Superior temporal gyrus (tissue), 1 donor: Measurements from ENCODE around the gene LEMD1.
"Not testable (repeated sequence)": the region's sequence is repeated elsewhere in the genome, so short reads cannot be mapped to it uniquely, and the experiment has no call there.

Source experiments
- DNase-seq: peaks from one replicate; pipeline ENCODE4 v3.0.0-alpha.2; 2016; ENCODE audit errors: extremely low spot score

LEMD1 gene

DNA sequence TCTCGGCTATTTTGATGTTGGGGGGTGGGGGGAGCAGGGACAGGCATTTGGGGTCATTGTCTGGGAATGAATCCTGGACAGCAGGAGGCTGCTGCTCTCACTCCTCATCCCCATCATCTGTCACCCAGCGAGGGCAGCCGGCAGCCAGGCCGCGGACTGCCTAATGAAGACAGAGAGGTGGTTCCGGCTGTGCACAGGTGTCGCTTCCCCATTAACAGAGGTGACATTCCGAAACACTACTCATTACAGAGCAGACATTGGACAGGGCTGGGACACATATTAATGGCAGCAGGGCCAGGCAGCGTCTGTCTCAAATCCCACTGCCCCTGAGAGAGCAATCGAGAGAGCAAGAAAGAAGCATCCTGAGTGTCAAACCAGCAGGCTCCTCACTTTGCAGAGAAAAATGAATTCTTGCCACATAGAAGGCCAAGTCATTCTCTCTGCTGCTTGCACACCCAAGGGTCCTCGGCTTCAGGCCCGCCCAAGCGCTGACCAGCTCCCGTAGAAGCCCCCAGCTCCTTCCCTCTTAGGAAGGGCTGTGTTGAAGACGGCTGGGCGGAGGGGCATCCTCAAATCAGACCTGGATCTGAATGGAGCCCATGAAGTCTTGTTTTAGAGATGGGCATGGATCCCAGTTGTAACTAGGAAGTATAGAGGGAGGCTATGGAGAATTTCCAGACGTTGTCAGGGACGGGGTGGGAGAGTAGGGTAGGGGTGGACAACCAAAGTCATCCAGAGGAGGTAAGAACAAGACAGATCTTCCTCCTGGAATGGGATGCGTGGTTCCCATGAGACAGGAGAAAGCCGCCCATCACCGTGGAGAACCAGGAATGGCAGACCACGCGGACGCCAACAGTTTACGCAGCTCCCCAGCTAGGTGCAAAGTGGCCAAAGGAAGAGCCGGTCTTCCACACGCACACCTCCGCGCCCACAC is 8.2 kb upstream of the LEMD1 start:
- peak; percentile 13 for DNase-seq

DNA sequence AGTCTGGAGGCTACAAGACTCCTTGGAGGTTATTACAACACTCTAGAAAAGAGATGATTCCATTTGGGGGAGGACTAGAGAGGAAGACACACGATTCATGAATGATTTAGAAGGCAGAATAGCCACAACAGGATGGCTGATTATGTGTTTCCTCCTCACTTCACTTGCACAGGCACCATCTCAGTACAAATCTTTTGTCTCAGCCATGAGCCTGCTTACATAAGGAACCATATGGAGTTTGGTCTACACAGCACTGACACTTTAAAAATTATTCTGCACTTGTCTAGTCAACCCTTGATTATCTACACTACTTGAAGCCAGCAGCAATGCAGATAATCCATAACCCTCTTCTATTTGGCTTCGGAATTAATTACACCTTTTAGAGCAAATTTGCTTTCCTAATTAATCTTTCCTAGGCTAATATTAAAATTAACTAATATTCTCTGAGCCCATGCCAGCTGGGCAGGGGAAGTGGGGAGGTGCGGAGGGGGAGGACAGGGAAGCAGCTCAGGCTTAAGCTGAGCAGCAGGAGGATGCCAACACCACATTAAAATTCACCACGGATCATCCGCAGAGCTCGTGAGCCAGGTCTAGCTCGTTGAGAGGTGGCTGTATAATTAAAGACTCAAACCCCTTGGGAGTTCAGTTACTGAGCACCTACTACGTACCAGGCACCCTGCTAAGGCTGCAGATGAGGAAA is 3.2 kb upstream of the LEMD1 start:
- peak; percentile 52 for DNase-seq

DNA sequence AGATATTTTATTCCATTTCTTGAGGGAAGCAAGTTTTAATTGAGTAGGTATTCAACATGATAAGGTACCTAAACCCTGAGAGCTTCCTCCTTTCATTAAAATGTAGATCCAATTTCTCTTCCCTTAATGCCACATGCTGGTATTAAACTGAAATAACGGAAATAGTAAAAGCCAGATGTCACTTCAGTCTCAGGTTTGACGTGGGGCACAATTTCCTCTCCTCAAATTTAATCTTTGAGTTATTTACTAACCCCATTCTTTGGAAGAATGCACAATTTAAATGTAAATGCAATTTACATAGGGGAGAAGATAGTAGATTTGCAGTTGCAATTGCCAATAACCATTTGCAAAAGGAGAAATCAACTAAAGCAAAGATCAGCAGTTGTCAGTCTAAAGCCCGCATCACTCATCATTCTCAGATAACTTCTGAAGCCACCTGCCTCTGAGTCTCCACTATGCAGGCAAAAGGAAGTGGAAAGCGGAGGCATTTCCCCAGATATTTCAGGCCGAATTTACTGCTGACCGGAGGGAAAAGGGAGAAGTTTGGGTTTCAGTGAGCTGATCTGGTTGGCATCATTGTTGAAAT is 2.1 kb upstream of the LEMD1 start:
- no peak for DNase-seq

DNA sequence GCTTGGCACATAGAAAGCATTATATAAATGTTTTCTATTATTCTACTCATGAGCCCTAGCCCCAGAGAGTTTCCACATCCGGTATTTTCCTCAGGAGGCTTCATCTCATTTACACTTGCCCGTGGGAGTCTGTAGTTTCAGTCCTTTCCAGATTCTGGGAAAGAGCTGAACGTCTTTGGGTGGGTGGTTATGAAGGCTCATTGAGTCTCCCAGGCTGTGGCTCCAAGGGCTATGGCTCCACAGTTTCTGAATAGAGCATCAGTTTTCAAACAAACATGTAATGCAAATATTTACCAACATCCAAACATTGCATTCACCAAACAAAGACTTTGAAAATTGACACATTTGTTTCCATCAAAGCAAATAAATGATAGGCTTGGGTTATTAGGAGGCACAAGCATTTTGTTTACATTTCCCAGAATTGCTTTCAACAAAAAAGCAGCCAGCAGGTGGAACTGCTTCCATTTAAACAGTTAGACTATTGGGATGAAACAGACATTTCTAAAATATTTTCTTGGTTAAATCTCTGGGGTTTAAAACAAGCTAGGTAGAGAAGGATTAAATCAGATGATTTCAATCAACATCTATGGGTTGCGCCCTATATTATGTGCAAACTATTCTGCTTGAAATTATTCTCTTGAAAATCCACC is 1.3 kb upstream of the LEMD1 start:
- no peak for DNase-seq

GRCh38 chr1:205420938-205421337 is 918 bp downstream of the LEMD1 start:
- no peak for DNase-seq

DNA sequence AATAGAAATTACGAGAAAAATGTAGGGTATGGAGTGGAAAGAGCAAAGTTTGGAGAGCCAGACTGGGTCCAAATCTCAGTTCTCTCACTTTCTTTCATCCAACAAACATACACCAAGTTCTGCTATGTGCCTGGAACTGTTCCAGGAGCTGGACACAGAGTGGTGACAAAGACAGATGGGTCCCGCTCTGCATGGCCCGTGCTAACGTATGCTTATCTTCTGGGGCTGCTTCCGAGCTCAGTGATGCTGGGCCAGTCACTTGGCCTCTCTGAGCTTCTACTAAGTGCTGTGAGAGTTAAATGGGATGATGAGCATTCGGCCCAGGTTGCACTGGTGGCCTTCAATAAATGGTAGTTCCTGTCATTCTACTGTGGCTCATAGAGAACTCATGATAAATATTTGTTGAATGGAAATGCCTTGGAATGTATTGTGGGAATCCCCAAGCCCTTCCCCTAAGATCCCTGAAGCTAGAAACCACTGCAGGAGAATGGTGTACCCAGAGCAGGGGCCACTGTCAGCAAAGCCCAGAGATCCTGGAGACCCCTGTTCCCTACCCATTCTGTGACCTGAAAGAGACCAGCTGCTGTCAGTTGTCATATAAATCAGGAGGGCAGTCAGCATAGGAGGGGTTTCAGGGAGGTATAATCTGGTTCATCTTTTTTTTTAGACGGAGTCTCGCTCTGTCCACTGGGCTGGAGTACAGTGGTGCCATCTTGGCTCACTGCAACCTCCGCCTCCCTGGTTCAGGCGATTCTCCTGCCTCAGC is 3.8 kb downstream of the LEMD1 start:
- no peak for DNase-seq

- DNase-seq: peak; percentile 10
Measured at GRCh38 chr1:205416322-205416721, 5.5 kb downstream of the LEMD1 start.

DNA sequence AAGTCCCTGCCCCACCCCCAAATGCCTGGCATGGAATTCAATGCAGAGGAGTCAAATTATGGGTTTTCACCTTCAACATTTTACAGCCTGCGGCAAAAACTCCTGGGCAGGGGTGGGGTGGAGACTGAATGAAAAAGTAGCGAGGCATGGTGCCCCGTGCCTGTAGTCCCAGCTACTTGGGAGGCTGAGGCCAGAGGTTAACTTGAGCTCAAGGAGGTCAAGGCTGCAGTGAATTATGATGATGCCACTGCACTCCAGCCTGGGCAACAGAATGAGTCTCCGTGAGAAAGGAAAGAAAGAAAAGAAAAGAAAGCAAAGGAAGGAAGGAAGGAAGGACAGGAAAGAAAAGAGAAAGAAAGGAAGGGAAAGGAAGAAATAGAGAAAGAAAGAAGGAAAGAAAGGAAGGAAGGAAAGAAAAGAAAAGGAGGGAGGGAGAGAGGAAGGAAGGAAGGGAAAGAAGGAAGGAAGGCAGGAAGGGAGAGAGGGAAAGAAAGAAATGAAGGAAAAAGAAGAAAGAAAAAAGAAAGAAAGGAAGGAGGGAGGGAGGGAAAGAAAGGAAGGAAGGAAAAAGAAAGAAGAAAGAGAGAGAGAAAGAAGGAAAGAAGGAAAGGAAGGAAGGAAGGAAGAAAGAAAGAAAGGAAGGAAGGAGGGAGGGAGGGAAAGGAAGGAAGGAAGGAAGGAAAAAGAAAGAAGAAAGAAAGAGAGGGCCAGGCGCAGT is 11.1 kb downstream of the LEMD1 start:
- no peak for DNase-seq

- DNase-seq: no peak
Measured at GRCh38 chr1:205407970-205408369, 13.9 kb downstream of the LEMD1 start.

- DNase-seq: not testable (repeated sequence)
Measured at GRCh38 chr1:205406252-205406651, 15.6 kb downstream of the LEMD1 start.

DNA sequence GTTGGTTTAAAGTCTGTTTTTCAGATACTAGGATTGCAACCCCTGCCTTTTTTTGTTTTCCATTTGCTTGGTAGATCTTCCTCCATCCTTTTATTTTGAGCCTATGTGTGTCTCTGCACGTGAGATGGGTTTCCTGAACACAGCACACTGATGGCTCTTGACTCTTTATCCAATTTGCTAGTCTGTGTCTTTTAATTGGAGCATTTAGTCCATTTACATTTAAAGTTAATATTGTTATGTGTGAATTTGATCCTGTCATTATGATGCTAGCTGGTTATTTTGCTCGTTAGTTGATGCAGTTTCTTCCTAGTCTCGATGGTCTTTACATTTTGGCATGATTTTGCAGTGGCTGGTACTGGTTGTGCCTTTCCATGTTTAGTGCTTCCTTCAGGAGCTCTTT is 17.4 kb downstream of the LEMD1 start:
- not testable (repeated sequence) for DNase-seq

- no peak for DNase-seq
Measured at GRCh38 chr1:205398586-205398985, 23.3 kb downstream of the LEMD1 start.

DNA sequence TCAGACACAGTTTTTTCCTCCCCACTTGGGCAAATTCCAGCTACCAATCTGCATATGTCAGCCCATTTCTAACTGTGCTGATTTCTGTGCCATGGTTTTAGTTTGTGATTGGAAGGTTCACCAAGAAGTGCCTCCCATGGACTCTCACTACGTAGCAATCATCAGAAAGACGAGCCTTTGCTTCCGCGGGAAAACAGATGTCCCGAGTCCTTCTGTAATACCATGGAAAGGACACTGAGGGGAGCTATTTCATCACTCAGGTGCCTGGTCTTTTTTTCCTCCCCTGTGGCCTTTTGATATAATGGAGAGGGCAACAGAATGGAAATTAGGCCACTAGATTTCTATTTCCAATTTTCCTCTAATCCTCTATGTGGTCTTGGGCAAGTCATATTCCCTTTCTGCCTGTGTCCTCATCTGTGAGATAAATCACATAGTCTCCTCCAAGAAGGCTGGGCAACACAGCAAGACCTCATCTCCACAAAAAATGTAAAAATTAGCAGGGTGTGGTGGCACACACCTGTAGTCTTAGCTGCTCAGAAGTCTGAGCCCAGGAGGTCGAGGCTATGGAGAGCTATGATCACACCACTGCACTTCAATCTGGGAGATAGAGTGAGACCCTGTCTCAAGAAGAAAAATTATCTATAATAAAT is 24.8 kb downstream of the LEMD1 start:
- DNase-seq: peak; percentile 82

- DNase-seq: no peak
Measured at GRCh38 chr1:205395616-205396015, 26.2 kb downstream of the LEMD1 start.

- no peak for DNase-seq
Measured at GRCh38 chr1:205392650-205393049, 29.2 kb downstream of the LEMD1 start.

DNA sequence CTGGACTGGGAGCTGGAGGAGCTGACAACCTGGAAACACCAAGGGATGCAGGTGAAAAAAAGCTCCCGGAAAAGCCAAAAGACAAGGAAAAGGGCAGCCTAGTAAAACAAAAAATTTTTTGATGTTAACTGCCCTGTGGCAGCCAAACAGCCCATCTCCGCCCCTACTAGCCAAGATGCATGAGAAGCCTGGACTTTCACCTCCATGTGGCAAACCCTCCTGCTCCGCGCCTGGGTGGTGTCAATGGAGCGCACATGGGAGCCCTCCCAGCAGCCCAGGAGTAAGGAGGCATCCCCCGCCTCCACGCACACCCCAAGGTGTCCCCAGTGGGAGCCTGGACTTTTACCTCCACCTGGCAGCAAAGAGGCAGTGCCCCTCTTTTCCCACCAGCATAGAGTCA is 30.5 kb downstream of the LEMD1 start:
- no peak for DNase-seq

- DNase-seq: no peak
Measured at GRCh38 chr1:205387845-205388244, 34.0 kb downstream of the LEMD1 start.

GRCh38 chr1:205382990-205383389 is 38.9 kb downstream of the LEMD1 start:
- not testable (repeated sequence) for DNase-seq

DNA sequence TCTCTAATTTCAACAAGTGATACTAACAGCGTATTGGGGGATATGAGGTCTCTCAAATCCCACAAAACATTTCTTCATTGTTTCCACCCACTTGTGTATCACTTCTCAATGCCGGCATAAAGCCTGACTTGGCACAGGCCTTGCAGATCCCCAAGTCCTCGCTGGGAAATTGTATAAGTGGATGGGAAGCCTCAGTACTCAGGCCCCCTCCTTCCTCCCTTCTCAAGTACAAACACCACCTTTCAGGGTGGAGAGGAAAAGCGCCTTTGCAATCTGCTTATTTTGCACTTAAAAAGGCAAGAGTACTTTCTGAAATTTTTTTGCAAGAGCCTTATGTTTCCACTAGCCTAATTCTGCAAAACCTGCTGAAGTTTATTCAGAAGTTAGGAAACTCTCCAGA is 39.3 kb downstream of the LEMD1 start:
- peak; percentile 44 for DNase-seq

- no peak for DNase-seq
Measured at GRCh38 chr1:205381305-205381704, 40.6 kb downstream of the LEMD1 start.
